Loucy (cell line): ENCODE data around the gene ABI1.

Source experiments
- H2AFZ ChIP-seq: fragments of 200-600 bp; sonication (generic); 2 replicates; pipeline ENCODE4 v1.6.0; 2016; ENCODE audit warnings: antibody characterized with exemption, mild to moderate bottlenecking, low read length, moderate library complexity
- H3F3A ChIP-seq: fragments of 200-600 bp; 2 replicates; pipeline ENCODE4 v1.6.0; 2016; ENCODE audit warnings: antibody characterized with exemption, low read depth, mild to moderate bottlenecking
- H3K27me3 ChIP-seq: fragments of 200-600 bp; sonication (generic); 2 replicates; pipeline ENCODE4 v1.6.1; 2014; ENCODE audit warnings: low read length, mild to moderate bottlenecking; ENCODE audit not compliant: insufficient read depth, poor library complexity, severe bottlenecking
- H3K36me3 ChIP-seq: fragments of 200-600 bp; sonication (generic); 2 replicates; pipeline ENCODE4 v1.6.1; 2016; ENCODE audit warnings: low read length; ENCODE audit not compliant: insufficient read depth
- H3K4me1 ChIP-seq: fragments of 200-600 bp; sonication (generic); 2 replicates; pipeline ENCODE4 v1.5.1; 2014; ENCODE audit warnings: low read length, mild to moderate bottlenecking; ENCODE audit not compliant: insufficient read depth, poor library complexity, severe bottlenecking
- H3K4me2 ChIP-seq: fragments of 200-600 bp; sonication (generic); 2 replicates; pipeline ENCODE4 v1.6.0; 2014; ENCODE audit warnings: antibody characterized with exemption, low read length, low read depth, mild to moderate bottlenecking; ENCODE audit not compliant: poor library complexity, severe bottlenecking
- H3K4me3 ChIP-seq: fragments of 200-600 bp; sonication (generic); 2 replicates; pipeline ENCODE4 v1.5.1; 2014; ENCODE audit warnings: low read length, mild to moderate bottlenecking, mixed read lengths; ENCODE audit not compliant: poor library complexity, severe bottlenecking
- H3K79me2 ChIP-seq: fragments of 200-600 bp; sonication (generic); 2 replicates; pipeline ENCODE4 v1.6.1; 2014; ENCODE audit warnings: low read length; ENCODE audit not compliant: insufficient read depth
- H3K9ac ChIP-seq: fragments of 200-600 bp; sonication (generic); 2 replicates; pipeline ENCODE4 v1.6.0; 2014; ENCODE audit warnings: mild to moderate bottlenecking, low read depth, low read length, moderate library complexity; ENCODE audit not compliant: poor library complexity, severe bottlenecking
- H3K9me2 ChIP-seq: fragments of 200-600 bp; sonication (generic); replicated peaks from 2 replicates; pipeline ENCODE4 v1.6.1; 2016; ENCODE audit warnings: low read depth, low read length, mixed read lengths
- H3K9me3 ChIP-seq: fragments of 200-600 bp; sonication (generic); 2 replicates; pipeline ENCODE4 v1.6.1; 2014; ENCODE audit warnings: mild to moderate bottlenecking, antibody characterized with exemption, low read length, low read depth; ENCODE audit not compliant: insufficient read depth
- H4K20me1 ChIP-seq: fragments of 200-600 bp; sonication (generic); 2 replicates; pipeline ENCODE4 v1.6.0; 2014; ENCODE audit warnings: antibody characterized with exemption, low read length, mild to moderate bottlenecking; ENCODE audit not compliant: insufficient read depth, poor library complexity, severe bottlenecking
- EZH2phosphoT487 ChIP-seq: fragments of 200-600 bp; IDR thresholded peaks from 2 replicates; pipeline ENCODE4 v1.6.1; 2018; ENCODE audit warnings: antibody characterized with exemption, mild to moderate bottlenecking, moderate library complexity, borderline replicate concordance
- TF ChIP-seq, protein P1 (sequence below): fragments of 200-600 bp; sonication (generic); conservative IDR thresholded peaks from 2 replicates; pipeline ENCODE4 v1.5.1; 2014; ENCODE audit warnings: mild to moderate bottlenecking, antibody characterized with exemption, low read length

ABI1 gene

DNA sequence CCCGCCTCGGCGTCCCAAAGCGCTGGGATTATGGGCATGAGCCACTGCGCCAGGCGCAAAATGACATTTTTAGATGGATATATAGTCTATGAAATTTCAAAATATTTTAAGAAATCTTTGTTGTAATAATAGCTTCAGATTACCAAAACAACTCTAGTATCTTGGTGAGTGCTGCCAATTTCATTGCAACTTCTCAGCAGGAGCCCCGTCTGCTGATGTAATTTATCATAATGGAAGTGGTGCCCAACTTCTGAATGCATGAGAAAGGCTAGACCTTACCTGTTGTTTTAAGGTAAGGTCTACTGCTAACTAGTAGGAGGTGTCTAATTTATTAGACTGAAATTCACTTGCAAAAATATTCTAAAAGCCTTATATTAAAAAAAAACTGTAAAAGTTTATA, 143.3 kb downstream of the ABI1 start:
- Histone ChIP-seq H3K9me2 (no peaks in the 10 kb centered on the region), H3K9ac (no peak overlapping the region), H3K9me3 (no peaks in the 10 kb centered on the region), H3F3A (no peaks in the 10 kb centered on the region), H3K27me3 (no peaks in the 10 kb centered on the region), H3K4me3 (no peak overlapping the region), H4K20me1 (no peaks in the 10 kb centered on the region), H3K79me2 (no peaks in the 10 kb centered on the region), H3K4me2 (no peak overlapping the region), H3K36me3 (peaks cover 34% of the 10 kb centered on the region; the same call in 1 of the 2 replicates), H2AFZ (no peak overlapping the region), H3K4me1 (no peaks in the 10 kb centered on the region)
- TF ChIP-seq, protein P1, sequence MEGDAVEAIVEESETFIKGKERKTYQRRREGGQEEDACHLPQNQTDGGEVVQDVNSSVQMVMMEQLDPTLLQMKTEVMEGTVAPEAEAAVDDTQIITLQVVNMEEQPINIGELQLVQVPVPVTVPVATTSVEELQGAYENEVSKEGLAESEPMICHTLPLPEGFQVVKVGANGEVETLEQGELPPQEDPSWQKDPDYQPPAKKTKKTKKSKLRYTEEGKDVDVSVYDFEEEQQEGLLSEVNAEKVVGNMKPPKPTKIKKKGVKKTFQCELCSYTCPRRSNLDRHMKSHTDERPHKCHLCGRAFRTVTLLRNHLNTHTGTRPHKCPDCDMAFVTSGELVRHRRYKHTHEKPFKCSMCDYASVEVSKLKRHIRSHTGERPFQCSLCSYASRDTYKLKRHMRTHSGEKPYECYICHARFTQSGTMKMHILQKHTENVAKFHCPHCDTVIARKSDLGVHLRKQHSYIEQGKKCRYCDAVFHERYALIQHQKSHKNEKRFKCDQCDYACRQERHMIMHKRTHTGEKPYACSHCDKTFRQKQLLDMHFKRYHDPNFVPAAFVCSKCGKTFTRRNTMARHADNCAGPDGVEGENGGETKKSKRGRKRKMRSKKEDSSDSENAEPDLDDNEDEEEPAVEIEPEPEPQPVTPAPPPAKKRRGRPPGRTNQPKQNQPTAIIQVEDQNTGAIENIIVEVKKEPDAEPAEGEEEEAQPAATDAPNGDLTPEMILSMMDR, result no peak
- no peak for TF ChIP-seq EZH2phosphoT487

DNA sequence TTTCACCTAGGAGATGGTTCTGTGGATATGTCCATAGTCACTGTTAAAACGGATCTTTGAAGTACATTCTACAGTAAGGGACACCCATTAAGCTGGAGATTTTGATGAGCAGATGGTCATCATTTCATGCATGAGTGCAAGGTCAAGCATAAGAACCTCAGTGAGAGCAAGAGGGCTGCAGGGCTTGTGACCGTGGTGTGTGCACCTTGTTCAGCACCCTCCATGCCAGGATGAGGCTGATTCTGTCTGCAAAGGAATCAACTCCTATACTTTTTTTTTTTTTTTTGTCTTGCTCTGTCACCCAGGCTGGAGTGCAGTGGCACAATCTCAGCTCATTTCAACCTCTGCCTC, 145.6 kb downstream of the ABI1 start:
- no peaks in the 10 kb centered on the region for H3K27me3 ChIP-seq
- no peak overlapping the region for H3K4me2 ChIP-seq
- no peaks in the 10 kb centered on the region for H4K20me1 ChIP-seq
- TF ChIP-seq, protein P1, result no peak
- TF ChIP-seq EZH2phosphoT487, result no peak
- H3K9ac ChIP-seq, result no peak overlapping the region
- no peak overlapping the region for H2AFZ ChIP-seq
- H3F3A ChIP-seq, result no peaks in the 10 kb centered on the region
- H3K9me3 ChIP-seq, result no peaks in the 10 kb centered on the region
- no peaks in the 10 kb centered on the region for H3K4me1 ChIP-seq
- H3K9me2 ChIP-seq, result no peaks in the 10 kb centered on the region
- H3K4me3 ChIP-seq, result no peak overlapping the region
- H3K79me2 ChIP-seq, result no peaks in the 10 kb centered on the region
- peaks cover 28% of the 10 kb centered on the region; the same call in 1 of the 2 replicates for H3K36me3 ChIP-seq

DNA sequence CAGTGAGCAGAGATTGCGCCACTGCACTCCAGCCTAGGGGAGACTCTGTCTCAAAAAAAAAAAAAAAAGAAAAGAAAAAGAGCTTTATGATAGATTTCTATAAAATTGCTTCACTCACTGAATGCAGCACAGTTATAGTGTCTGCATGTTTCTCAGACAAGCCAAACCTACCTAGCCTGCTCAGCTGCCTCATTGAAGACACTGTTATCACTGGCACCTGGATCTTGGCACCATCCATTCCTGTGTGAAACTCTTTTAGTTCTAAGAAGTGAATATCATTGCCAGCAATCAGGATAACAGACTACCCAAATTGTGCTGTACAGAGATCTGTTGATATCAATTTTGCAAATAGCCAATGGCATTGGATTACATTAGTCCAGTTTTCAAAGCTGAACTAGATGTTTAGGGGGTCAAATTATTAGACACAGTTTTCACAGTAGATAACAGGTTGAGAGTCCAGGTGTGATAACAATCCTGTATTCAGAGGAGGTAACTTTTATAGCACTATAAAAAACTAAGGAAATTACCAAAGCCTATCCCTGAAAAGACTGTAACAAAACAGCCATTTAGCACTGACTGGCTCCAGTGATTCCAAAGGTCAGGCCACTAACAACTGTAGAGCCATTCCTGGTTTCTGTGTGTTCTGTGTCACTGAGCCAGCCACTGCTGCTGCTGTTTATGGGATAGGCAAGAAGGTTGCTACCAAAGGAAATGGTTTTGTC, 146.2 kb downstream of the ABI1 start:
- no peaks in the 10 kb centered on the region for H3K27me3 ChIP-seq
- H3K36me3 ChIP-seq, result peaks cover 30% of the 10 kb centered on the region; the same call in 1 of the 2 replicates
- H3K79me2 ChIP-seq, result no peaks in the 10 kb centered on the region
- no peak overlapping the region for H3K4me2 ChIP-seq
- no peak overlapping the region for H2AFZ ChIP-seq
- no peaks in the 10 kb centered on the region for H3K9me2 ChIP-seq
- no peak for TF ChIP-seq EZH2phosphoT487
- TF ChIP-seq, protein P1, result no peak
- no peaks in the 10 kb centered on the region for H3K9me3 ChIP-seq
- no peak overlapping the region for H3K9ac ChIP-seq
- H3F3A ChIP-seq, result no peaks in the 10 kb centered on the region
- H3K4me3 ChIP-seq, result no peak overlapping the region
- H3K4me1 ChIP-seq, result no peaks in the 10 kb centered on the region
- no peaks in the 10 kb centered on the region for H4K20me1 ChIP-seq
